ENCODE results near the gene TIMP3.

The TIMP3 gene

GRCh38 chr22:32910429-32910772 lies 108.9 kb downstream of the TIMP3 start:
- no peak for ATAC-seq

GRCh38 chr22:32911503-32911902 lies 110.0 kb downstream of the TIMP3 start:
- ATAC-seq, result no peak
- TF ChIP-seq TSHZ2 (CRISPR knock-in tag; IDR thresholded peaks at IDR 0.05), result no peak
- TF ChIP-seq ZFP30 (CRISPR knock-in tag; IDR thresholded peaks at IDR 0.05), result no peak
- no peak for TF ChIP-seq SNAI2 (CRISPR knock-in tag; IDR thresholded peaks at IDR 0.05)
- TF ChIP-seq ZNF8 (CRISPR knock-in tag; IDR thresholded peaks at IDR 0.05), result no peak
- no peak for TF ChIP-seq POU6F1 (CRISPR knock-in tag; IDR thresholded peaks at IDR 0.05; ENCODE audit: borderline replicate concordance, low read depth)
- TF ChIP-seq TOX (CRISPR knock-in tag; IDR thresholded peaks at IDR 0.05; ENCODE audit: borderline replicate concordance), result no peak

More at GRCh38 chr22:32910429-32910772, 108.9 kb downstream of the TIMP3 start:
- TF ChIP-seq CSRNP3 (CRISPR knock-in tag; IDR thresholded peaks at IDR 0.05) (no peak), GLIS3 (CRISPR knock-in tag; IDR thresholded peaks at IDR 0.05) (no peak), TOX (CRISPR knock-in tag; IDR thresholded peaks at IDR 0.05; ENCODE audit: borderline replicate concordance) (no peak), ZFP3 (CRISPR knock-in tag; IDR thresholded peaks at IDR 0.05) (no peak), ARNTL (CRISPR knock-in tag; IDR thresholded peaks at IDR 0.05; ENCODE audit: borderline replicate concordance, low read depth) (no peak), TSHZ2 (CRISPR knock-in tag; IDR thresholded peaks at IDR 0.05) (no peak), ZNF565 (CRISPR knock-in tag; conservative IDR thresholded peaks at IDR 0.05; ENCODE audit: low read depth) (no peak), POU6F1 (CRISPR knock-in tag; IDR thresholded peaks at IDR 0.05; ENCODE audit: borderline replicate concordance, low read depth) (no peak), PPARA (CRISPR knock-in tag; IDR thresholded peaks at IDR 0.05; ENCODE audit: borderline replicate concordance) (no peak), RARB (CRISPR knock-in tag; IDR thresholded peaks at IDR 0.05) (no peak), PATZ1 (CRISPR knock-in tag; IDR thresholded peaks at IDR 0.05; ENCODE audit: borderline replicate concordance) (no peak), OSR1 (CRISPR knock-in tag; IDR thresholded peaks at IDR 0.05) (no peak), ZC3H10 (CRISPR knock-in tag; IDR thresholded peaks at IDR 0.05) (no peak), CREB5 (CRISPR knock-in tag; IDR thresholded peaks at IDR 0.05; ENCODE audit: low read depth) (no peak), BACH2 (CRISPR knock-in tag; IDR thresholded peaks at IDR 0.05; ENCODE audit: borderline replicate concordance) (no peak), ISL1 (CRISPR knock-in tag; IDR thresholded peaks at IDR 0.05) (no peak), SNAI2 (CRISPR knock-in tag; IDR thresholded peaks at IDR 0.05) (no peak), ZNF8 (CRISPR knock-in tag; IDR thresholded peaks at IDR 0.05) (no peak), ESRRG (CRISPR knock-in tag; IDR thresholded peaks at IDR 0.05) (no peak)

Measured in SK-N-SH treated with all-trans-retinoic acid at 6 μM for 48 hours (cell line).